Measurements from ENCODE around the gene GRAMD4.
A peak's percentile ranks its signal among the peaks of the same experiment; 100 is the strongest.

The GRAMD4 gene

DNA sequence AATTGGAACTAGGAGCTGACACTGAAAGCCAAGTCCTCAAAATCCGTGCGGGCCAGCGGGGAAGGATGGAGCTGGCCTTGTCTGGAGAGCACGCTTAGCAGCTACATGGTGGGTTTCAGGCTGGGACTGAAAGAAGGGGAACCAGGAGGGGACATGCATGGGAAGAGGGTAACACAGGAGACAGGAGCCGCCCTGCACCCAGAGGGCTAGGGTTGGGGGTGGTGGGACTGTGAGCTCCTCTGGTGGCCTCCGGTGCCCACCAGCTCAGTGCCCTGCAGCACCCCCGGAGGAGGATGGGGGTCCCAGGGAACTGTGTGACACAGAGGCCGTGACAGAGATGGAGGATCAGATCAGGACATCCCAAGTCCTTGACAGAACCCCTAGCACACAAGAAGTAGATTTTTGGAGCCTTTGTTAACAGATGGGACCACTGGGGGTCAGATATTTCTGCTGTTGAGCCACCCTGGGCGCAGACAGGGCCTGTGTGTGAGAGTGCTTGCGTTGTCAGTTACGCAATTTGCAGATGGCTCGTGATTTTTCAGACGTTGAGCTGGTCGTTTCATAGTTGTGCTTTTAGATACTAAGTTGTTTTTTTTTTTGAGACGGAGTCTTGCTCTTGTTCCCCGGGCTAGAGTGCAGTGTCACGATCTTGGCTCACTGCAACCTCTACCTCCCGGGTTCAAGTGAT, 21.3 kb upstream of the GRAMD4 start:
- peak; percentile 76 to 82 (median 82) for DNase-seq

GRCh38 chr22:46600273-46600796, 19.9 kb upstream of the GRAMD4 start:
- no peak for DNase-seq

DNA sequence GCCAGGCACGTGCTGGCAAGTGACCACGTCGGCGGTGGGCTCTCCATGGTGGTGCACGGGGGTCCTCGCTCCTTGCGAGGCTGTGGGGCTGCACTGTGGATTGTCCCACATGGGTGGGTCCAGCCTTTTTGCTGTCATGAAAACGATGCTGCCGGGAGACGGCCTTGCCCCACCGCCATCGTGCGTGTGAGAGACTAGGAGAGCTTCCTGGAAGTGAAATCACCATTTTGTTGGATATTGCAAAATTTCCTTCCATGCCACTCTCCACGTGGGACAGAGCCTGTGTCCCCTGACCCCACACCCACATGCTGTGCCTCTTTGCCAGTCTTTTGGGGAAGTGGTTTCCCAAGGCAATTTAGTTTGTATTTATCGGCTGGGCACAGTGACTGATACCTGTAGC, 18.2 kb upstream of the GRAMD4 start:
- peak; percentile 92 to 98 (median 94) for DNase-seq

DNA sequence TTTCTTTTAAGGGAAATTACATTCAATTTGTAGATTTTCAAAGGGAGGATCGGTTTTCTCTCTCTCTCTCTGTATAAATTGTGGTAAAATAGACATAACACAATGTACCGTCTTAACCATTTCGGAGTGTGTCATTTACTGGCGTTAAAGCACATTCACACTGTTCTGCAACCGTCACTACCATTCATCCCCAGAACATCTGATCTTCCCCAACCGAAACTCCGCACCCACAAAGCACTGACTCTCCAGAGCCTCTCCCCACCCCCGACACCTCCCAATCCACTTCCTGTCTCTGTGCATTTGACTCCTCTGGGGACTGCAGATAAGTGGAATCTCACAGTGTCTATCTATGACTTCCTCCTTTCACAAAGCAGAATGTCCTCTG, 15.9 kb upstream of the GRAMD4 start:
- DNase-seq: peak; percentile 90 to 91 (median 91)

GRCh38 chr22:46605117-46605516, 15.1 kb upstream of the GRAMD4 start:
- no peak for DNase-seq

GRCh38 chr22:46606886-46607285, 13.3 kb upstream of the GRAMD4 start:
- no peak for DNase-seq

GRCh38 chr22:46607483-46608114, 12.6 kb upstream of the GRAMD4 start:
- no peak for DNase-seq

DNA sequence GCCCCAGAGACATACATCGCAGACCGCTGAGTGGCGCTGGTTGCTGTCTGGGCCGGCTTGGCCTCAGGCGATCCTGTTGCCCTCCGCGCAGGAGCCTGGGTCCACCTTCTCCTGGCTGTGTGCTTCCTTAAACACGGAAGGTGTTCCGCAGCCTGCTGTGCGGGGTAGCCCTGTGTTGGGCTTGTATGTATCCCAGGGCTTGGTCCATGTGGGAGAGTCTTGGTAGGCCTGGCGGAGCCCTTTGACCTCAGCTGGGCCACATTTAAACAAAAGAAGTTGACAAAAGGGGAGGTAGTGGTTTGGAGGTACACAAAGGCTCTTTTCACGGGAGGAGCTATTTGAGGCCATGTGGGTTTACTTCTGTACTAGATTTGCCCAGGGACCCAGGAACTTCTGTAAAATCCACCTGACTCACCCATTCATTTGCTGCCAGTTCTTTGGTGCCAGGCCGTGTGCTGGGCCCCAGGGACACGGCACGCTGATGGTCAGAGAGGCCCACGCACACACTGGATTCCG, 11.0 kb upstream of the GRAMD4 start:
- DNase-seq: no peak

- no peak for DNase-seq
These were observed 10.4 kb upstream of the GRAMD4 start for GRCh38 chr22:46609724-46610201.

GRCh38 chr22:46610356-46610755, 9.8 kb upstream of the GRAMD4 start:
- peak in 2 of 3 donors; percentile 28 to 38 for DNase-seq

DNA sequence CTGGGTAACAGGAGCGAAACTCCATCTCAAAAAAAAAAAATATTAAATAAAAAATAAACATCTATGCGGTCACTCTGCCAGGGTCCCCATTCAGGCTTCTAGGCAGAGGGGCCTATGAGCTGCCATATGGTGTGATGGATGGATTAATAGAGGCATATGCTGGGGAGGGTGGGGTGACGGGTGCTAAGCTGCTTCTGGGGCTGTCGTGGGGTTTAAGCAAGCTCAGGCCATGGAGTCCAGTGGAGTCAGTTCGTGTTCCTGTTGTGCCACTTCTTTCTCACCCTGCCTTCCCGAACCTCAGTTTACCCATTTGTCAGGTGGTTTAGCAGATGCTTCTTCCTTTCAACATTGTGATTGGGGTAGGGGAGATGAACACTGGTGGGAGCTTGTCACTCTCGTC, 9.0 kb upstream of the GRAMD4 start:
- no peak for DNase-seq

DNA sequence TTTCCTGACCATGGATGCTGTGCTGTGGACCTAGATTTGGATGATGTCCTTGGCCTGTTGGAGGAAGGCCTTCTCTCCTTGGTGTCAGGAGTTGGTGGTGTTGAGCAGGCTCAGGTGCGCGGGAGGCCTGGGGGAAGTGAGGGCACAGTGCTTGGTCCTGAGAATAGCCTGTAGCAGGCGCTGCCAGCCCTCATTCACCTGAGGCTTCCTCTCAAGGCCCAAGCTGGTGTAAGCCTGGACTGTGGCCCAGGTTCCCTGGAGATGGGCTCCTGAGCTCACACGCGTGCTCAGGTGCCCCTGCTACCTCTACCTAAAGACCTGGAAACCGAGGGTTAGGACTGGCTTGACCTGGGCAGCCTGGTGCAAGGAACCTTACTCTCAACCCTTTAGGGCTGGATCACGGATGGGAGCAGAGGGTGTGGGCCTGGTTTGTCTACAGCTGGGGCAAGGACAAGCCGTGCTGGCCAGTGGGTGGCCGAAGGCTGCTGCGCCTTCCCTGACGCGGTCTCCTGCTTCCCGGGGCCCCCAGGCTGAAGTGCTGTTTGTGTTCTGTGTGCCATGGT, 7.8 kb upstream of the GRAMD4 start:
- no peak for DNase-seq

DNA sequence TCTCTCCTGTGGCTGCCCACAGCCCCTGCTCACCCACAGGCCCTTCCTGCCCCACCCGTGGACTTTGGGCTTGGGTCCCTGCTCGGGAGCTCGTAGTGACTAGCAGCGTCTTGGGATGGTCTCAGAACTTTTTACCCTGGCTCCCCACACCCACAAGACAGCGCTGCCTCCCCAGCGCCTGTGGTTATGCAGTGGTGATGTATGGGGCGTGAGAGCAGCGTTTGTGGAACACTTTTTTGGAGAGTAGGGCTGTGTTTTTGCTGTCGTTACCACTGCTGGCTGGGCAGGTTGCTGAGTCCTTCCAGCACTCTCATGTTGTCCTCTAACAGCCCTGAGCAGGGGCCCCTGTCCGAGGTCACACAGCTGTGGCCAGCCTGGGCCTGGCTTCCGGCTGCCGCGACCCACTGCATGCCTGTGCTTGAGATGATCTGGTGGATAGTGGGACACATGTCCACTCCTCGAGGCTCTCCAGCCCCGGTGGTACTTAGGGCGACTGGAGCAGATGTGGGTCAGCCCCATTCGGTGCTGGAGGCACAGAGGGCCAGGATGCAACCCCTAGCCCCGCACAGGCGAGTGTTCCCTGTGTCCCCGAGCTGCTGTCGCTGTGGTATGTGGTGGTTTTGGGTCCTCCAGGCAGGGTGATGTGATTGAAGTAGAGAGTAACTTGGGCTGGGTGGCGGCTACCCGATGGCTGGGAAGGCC, 7.1 kb upstream of the GRAMD4 start:
- peak in 1 of 3 donors; percentile 38 for DNase-seq

- DNase-seq: peak in 2 of 3 donors; percentile 34 to 54
These were observed 6.6 kb upstream of the GRAMD4 start for GRCh38 chr22:46613606-46614021.

DNA sequence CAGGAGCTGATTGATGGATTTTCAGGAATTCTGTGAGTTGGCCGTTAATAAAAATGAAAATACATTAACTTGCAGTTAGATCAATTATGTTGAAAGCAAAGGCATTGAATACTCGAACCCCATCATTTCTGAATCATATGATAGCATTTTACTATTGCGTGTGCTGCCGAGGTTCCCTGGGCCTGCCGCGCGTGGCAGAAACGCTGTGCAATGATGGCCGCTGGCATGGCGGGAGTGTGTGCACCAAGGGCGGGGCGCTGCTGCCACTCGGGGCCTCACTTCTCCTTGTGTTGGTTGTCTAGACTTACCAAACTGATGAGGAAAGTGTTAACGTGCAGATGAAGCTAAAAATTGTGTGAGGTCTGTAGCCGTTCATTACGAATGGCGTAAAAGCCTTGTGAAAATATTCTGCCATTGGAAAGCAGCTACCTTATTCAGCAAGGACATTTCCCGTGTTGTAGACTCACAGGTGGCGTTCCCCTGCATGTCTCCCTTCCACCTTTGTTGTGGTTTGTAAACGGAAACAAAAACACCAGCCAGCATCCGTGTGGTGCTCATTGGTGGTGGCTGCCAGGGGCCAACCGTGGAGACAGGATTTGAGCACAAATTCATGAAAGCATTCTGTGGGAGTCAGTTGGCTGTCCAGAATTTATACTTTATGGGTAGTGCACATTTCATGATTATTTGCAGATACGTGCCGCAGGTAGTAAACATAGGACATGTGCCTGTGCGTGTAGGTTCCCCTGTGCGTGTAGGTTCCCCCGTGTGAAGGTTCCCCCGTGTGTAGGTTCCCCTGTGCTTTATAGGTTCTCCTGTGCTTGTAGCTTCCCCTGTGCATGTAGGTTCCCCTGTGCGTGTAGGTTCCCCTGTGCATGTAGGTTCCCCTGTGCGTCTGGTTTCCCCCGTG, 5.9 kb upstream of the GRAMD4 start:
- DNase-seq: peak in 2 of 3 donors; percentile 39 to 40

DNA sequence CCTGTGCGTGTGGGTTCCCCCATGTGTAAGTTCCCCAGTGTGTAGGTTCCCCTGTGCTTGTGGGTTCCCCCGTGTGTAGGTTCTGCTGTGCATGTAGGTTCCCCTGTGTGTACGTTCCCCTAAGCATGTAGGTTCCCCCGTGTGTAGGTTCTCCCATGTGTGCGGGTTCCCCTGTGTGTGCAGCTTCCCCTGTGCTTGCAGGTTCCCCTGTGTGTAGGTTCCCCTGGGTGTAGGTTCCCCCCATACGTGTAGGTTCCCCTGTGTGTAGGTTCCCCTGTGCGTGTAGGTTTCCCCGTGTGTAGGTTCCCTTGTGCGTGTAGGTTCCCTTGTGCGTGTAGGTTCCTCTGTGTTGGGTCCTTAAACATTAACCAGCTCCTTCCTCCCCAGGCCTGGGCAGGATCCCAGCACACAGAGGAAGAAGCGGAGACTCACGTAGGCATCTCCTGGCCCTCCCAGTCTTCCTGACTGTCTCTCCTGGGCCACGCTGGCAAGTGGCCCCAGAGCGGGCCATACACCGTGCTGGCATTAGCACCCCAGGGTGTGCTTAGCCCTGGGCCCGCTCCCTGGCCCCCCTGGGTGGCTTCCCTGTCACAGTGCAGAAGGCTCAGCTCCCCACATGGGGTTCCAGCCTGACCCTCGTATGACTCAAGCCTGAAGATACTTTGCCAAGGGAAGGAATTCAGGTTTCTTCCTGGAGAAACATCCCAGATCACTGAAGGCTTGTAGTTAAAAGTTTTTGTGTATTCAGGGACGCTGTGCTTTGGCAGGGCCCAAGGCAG, 2.8 kb upstream of the GRAMD4 start:
- DNase-seq: peak in 1 of 3 donors; percentile 37

- no peak for DNase-seq
These were observed 2.1 kb upstream of the GRAMD4 start for GRCh38 chr22:46617986-46618647.

DNA sequence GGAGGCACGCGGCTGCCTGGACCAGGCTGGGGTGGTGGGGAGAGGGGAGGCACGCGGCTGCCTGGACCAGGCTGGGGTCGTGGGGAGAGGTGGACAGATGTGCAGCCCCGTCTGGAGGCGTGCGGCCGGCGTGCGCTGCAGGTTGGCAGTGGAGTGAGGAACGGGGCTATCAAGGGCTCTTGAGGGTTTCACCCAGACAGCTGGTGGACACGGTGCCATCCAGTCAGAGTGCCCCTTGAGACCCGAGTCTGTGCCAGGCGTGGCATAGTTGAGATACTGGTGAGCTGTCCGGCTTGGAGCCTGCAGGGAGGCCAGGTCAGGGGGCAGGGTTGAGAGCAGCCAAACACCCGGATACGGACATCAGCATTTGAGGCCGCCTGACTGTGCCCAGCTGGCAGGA, 1.5 kb upstream of the GRAMD4 start:
- no peak for DNase-seq

- no peak for DNase-seq
These were observed 851 bp upstream of the GRAMD4 start for GRCh38 chr22:46619240-46619829.

- DNase-seq: no peak
These were observed 529 bp downstream of the GRAMD4 start for GRCh38 chr22:46620588-46621242.
